CD4-positive, alpha-beta T cell treated with Interleukin-17A for 4 hours (primary cell): ENCODE data around the gene DES.
"Not testable (repeated sequence)": the region's sequence is repeated elsewhere in the genome, so short reads cannot be mapped to it uniquely, and the experiment has no call there.

ENCODE experiments used
- DNase-seq: peaks from one replicate; pipeline ENCODE4 v3.0.0-alpha.2; 2020; ENCODE audit warnings: mixed read lengths

DES gene

GRCh38 chr2:219418155-219419011 is at the start of gene DES:
TSS of gene DES (plus strand) at chr2:219418377. CDS start at chr2:219418463, 86 bp downstream.
- no peak for DNase-seq

DNA sequence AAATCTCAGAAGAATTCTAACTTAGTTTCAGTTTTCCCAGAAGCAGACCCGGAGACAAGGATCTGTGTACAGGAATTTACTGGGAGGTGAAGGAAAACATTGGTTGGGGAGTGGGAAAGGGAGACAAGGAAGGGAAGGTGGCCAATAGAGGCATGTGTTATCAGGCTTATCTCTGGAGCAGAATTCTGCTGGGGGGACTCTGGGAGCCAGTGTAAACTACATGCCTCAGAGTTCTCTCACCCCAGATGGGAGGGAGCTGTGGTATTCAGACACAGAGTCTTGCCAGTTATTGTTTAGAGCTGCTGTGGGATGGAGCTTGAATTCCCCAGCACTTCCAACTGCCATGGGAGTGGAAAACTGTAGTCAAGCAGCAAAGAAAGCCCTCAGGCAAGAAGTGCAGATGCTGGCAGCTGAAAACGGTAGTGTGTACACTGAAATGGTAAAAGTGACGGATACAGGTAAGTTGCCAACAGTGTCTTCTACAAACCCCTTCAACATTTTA is 49.4 kb upstream of the DES start:
- DNase-seq = no peak

DNA sequence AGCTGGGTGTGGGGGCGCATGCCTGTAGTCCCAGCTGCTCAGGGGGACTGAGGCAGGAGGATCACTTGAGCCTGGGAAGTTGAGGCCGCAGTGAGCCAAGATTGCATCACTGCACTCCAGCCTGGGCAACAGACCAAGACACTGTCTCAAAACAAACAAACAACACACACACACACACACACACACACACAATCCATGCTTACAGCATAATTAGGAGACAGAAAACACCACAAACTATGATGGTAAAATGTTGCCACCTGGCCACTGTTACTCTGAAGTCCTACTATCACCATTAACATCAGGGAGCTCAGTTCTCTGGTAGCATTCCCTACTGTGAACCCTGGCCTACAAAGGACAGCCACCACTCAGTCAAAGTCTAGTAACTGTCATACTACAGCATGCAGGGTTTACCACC is 48.7 kb upstream of the DES start:
- no peak for DNase-seq

- no peak for DNase-seq
Observed at GRCh38 chr2:219378163-219378851, 39.9 kb upstream of the DES start.

GRCh38 chr2:219380926-219381325 is 37.3 kb upstream of the DES start:
- no peak for DNase-seq

- DNase-seq = no peak
Observed at GRCh38 chr2:219381448-219381847, 36.7 kb upstream of the DES start.

- no peak for DNase-seq
Observed at GRCh38 chr2:219384083-219384713, 34.0 kb upstream of the DES start.

GRCh38 chr2:219384859-219385258 is 33.3 kb upstream of the DES start:
- DNase-seq = no peak

- no peak for DNase-seq
Observed at GRCh38 chr2:219385958-219386520, 32.1 kb upstream of the DES start.

DNA sequence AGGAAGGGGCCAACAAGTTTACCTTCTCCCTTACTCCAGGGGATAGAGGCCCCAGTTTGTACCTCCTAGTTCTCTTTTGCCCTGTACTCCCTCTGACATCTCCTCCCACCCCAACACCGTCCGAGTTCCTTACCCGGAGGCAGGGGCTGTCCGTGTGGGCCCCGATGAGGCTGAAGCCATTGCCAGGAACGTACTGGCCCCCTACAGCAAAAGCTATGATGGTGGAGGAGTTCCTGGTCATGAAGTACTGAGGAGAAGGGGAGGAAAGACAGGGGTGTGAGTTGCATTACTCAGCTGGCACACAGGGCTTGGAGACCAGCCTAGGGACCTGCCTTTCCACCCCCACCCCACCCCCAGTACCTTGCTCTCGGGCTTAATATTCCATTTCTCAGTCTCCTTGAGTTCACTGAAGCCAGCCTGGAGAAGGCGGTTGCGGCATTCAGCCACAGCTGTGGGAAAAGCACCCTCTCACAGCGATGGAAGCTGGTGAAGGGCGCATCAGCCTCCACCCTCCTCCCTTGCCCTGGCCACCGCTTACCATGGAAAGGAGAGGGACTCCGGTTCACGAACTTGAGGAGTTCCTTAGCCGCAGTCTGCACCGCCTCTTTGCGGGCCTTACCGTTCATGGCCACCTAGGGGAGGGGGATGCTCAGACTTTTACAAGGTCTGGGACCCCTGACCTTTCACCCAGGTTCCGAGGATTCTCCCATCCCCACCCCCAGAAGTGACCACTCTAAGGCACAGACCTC is 31.5 kb upstream of the DES start:
- peak; percentile 11 for DNase-seq

- peak; percentile 91 for DNase-seq
Observed at GRCh38 chr2:219387306-219388120, 30.7 kb upstream of the DES start, which contains the start of gene DNPEP. TSS of gene DNPEP (minus strand) at chr2:219387912. CDS start at chr2:219387794, 118 bp downstream.

- peak; percentile 100 for DNase-seq
Observed at GRCh38 chr2:219388121-219388906, 29.9 kb upstream of the DES start.

- DNase-seq = no peak
Observed at GRCh38 chr2:219388907-219389156, 29.3 kb upstream of the DES start.

- DNase-seq = no peak
Observed at GRCh38 chr2:219392754-219393153, 25.4 kb upstream of the DES start.

GRCh38 chr2:219395056-219395455 is 23.1 kb upstream of the DES start:
- not testable (repeated sequence) for DNase-seq

DNA sequence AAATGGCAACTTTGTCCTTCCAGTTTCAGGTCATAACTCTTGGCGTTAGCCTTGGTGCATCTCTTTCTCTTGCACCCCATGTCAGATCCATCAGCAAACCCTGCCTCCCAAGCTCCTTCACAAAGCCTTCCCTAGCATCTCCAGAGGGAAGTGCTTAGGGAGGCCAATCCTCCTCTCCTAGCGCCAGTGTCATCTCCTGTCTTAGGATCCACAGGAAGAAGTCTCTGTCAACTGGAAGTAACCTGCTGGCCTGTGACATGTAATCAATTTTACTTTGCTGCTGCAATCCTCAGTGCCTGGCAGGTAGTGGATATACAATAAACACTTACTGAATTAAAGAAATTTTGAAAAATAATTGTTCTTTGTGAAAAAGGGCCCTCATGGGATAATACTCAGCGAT is 22.6 kb upstream of the DES start:
- no peak for DNase-seq

DNA sequence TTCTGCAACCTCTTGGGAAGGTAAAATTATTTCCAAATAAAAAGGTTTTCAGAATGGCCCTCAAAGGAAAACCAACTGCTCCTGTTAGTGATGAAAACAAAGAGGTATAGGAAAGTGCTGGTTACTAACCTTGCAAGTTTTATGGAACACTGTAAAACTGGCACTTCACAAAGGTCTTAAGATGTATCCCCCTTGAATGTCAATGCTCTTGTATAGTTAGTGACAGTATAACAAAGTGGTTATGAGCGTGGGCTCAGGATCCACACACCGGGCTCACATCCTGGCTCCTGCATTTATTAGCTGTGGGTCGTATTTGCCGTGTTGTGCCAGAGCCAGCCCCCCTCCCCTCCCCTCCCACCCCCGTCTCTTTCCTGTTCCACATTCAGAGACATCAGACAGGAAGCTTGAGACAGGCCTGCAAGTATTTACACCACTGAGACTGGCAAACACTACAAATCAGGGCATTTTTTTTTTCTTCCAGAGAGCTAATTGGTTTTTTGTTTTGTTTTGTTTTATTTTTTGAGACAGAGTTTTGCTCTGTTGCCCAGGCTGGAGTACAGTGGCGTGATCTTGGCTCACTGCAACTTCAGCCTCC is 21.2 kb upstream of the DES start:
- DNase-seq = peak; percentile 42

DNA sequence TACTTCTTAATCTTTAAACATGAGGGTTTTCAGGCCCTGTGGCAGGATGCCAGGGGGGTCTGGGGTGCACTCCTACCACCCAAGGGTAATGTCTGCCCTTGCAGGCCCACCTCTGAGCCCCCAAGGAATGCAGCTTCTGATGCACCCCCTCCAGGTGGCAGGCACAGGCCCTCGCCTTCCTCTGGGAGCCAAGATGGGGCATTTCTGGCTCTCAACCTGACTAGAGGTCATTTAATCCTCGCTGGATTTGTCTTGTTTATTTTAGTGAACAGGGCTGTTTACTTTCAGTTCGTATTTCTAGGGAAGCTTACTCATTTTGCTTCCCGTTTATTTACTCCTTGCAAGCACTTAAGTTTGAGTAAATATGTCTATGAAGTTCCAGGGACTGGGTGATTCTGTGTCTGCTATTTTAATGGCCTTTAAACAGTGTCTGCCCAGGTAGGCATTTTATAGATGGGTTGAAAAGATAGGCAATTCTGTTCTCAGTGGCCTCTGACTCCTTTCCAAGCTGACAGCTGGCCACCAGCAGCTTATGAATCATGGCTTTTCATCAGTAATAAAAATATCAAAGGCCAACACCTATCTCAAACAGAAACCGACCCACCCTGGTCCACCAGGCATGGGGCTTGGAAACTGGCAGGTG is 19.3 kb upstream of the DES start:
- DNase-seq = no peak

- DNase-seq = no peak
Observed at GRCh38 chr2:219399716-219400478, 18.3 kb upstream of the DES start.
